GM18519 (cell line): ENCODE results near the gene DENND11.
A peak's percentile ranks its signal among the peaks of the same experiment; 100 is the strongest.

Experiments
- ATAC-seq: cut with Tn5 transposase; IDR thresholded peaks from one replicate; pipeline ENCODE4 v1.9.1; 2021; ENCODE audit warnings: mild to moderate bottlenecking, moderate library complexity; ENCODE audit not compliant: unreplicated experiment, low FRiP score

The DENND11 gene

GRCh38 chr7:141685285-141686023 lies 16.5 kb downstream of the DENND11 start:
- no peak for ATAC-seq

DNA sequence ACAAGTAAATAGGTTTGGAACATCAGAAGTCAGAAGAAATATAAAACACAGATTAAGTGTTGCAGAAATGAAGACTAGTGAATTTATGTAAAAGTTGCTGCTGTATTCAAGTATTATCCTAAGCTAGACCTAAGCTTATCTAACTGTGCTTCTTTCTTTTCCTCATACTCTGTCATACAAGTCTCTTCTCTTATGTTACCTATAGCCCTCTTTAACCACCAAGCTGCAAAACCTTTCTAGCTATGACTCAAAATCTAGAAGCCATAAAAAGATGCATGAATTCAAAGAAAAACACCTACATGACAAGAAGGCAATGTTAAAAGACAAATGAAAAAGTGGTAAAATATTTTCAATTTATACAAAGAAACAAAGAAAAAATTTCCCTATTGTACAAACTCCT lies 23.0 kb downstream of the DENND11 start:
- ATAC-seq = peak; percentile 80

DNA sequence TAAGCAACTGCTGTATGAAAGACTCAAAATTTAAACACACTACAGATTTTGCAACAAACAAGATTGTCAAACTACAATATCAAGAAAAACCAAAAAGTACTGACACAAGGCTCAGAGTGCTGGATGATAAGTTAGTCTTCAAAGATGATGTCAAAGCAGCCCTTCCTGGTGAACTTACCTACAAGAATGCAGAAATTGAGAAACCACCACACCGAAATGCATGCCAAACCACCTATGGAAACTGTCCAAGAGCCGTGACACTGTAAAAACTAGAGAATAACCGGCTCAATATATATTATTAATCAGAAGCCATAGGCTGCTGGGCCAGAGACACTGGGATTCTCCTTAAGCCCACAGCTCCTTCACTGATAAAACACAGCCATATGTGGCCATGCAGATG lies 25.3 kb downstream of the DENND11 start:
- ATAC-seq = no peak

- no peak for ATAC-seq
Observed at GRCh38 chr7:141675436-141676215, 26.3 kb downstream of the DENND11 start.

- ATAC-seq = no peak
Observed at GRCh38 chr7:141674702-141675101, 27.3 kb downstream of the DENND11 start.

DNA sequence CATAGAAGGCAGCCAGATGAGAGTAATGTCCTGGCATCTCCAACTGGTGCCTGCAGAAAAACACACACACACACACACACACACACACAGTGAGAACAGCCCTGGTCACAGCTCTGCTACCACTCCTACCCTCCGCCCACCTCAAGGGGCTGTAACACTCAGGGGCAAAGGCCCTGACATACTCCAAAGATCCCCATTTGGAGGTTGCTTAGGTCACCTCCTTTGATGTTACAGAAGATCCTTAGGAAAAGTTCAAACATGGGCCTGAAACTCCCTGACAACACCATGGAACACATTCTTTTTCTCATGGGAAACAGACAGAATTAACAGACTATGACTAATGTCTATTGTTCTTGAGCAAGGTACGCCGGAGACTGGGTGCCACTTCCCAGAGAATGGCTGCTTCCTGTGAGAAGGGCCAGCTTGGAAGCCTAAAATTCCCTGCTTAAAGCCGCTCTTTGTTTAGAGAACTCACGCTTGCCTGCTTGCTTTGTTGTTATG lies 27.7 kb downstream of the DENND11 start:
- ATAC-seq = no peak

DNA sequence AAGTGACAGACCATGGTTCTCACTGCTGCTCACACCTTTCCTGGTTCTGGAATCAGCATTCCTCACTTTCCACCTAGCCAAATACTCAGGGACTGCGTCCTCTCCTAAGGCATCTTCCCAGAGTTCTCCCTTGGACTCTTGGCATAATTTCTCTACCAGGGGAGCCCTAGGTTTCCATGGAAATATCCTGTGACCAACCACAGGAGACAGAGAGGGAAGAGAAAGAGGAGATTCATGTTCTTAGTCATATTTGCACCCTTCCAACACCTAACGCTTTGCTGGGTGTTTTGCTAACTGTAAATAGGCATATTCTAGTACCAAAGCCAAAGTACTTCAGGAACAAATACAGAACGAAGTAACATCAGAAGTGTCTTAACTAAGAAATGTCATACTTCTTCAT lies 28.6 kb downstream of the DENND11 start:
- no peak for ATAC-seq

GRCh38 chr7:141671705-141672496 lies 30.1 kb downstream of the DENND11 start:
- ATAC-seq = no peak

- no peak for ATAC-seq
Observed at GRCh38 chr7:141668853-141669252, 33.1 kb downstream of the DENND11 start.

- ATAC-seq = no peak
Observed at GRCh38 chr7:141666071-141666470, 35.9 kb downstream of the DENND11 start.

DNA sequence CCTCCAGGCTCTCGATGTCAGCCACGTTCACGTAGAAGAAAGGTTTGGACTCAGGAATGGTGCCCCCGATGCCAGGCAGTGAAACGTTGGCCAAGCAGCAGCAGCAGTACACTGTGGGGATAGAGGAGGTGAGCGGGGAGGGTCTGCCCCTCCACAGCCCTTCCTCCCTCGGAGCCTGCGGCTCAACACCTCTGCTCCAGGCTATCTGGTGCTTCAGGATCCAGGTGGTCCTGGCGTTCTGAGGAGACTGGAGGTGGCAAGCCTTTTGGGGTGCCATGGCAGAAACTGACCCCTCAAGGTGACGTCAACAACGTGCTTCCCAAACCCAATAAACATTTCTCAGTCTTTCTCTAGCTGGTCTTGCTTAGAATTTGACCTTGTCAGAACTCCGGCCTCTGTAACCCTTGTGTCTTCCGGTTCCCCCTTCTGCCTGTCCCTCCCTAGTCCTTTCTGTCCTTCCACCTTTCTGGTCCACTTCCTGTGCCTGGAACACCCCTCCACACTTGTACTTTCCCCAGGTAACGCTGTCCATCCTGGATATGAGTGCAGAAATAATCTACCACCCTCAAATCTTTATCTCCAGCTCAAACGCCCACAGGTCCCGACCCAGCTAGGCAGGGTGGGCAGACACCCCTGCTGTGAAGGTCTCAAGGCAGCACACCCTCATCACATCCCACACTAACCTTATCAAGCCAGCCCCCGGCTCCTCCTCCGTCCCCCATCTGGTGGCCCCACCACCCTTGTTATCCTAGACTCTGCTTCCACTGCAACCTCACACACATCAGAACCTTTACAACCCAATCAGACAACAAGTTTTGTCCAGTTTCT lies 36.5 kb downstream of the DENND11 start:
- no peak for ATAC-seq

DNA sequence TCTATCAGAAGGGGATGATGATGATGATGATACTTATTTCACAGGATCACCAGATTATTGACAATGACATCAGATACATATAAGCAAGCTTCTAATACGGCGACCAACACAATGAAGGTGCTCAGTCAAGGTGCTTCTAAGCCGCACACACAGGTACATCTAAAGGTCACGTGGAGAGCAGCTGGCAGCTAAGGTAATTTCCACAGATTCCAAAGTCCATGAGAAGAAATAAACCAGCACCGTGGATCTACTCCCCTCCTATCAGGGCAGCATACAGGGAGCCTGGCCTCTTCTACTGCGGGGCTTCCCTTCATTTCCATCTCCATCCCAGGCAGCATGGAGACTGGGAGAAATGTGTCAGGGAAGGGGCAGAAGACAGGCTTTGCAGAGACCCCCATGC lies 37.5 kb downstream of the DENND11 start:
- no peak for ATAC-seq

- no peak for ATAC-seq
Observed at GRCh38 chr7:141663081-141663849, 38.7 kb downstream of the DENND11 start.

DNA sequence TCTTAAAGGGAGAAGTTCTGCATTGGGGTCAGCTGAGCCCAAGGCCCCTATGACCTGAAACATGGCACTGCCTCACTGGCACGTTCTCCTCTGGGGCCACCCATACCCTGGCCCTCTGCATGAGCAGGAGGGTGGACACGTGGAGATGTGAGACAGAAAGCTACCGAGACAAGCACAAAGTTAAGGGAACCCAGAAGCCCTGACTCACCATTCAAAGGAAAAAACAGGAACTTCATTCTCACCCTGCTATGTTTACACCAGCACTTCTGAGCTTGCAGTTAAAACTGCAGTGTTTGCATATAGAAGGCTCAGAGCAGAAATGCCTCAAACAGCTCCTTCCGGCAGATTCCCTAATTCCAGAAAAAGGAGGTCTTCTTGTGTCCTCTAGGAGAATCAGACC lies 41.7 kb downstream of the DENND11 start:
- no peak for ATAC-seq

DNA sequence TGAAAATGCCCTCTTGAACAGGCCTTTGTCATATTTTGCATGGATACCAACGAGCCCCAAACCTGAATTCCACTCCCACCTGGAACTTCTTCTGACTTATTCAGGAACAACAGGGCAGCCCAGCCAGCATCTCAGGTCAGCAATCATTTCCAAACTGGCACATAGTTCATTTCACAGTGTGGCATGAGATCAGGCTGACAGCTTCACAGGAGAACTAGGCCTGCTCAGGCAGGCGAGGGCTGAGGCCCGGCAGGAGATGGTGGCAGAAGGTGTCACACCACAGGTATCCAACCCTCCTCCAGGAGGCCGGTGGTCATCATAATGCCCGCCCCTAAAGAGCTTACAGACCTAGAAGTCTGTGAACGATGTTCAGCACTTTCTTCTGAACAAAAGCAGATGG lies 42.5 kb downstream of the DENND11 start:
- no peak for ATAC-seq

DNA sequence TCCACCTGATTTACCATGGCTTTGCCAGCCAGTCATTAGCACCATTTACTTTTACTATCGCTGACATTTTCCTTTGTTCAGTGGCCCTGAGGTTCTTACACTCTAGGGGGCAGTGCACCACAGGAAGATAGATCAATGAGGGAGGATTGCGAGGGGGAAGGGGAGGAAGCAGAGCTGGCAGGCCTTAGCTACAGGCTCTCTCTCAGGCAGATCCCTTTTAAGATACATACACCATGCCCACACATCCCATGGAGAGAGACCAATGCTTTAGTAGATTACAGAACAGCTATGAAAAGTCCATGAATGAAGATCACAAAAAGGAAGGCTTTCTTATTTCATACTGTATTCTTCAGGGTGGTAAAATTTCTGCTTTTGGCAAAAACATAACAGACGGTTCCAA lies 47.4 kb downstream of the DENND11 start:
- peak; percentile 70 for ATAC-seq

DNA sequence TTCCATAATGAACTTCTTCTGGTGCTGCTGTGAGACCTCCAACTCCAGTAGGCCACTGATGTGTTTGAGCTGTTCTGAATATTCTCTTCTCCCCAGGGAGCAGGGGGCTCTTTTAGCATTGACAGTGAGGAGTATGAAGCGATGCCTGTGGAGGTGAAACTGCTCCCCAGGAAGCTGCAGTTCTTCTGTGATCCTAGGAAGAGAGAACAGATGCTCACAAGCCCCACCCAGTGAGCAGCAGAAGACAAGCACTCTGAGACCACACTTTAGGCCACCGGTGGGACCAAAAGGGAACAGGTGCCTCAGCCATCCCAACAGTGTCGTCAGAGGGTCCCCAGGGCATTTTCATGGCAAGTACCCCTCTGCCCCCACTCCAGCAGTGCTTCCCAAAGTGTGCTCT lies 49.3 kb downstream of the DENND11 start:
- no peak for ATAC-seq
